ENCODE measurements around the gene ZNF689. TPM values are rescaled to one million over a fixed set of nuclear protein-coding genes. Genes with fewer than 3 reads are reported as not detected.

ZNF689 gene
- total RNA-seq, 1 experiment from 2014 or later: 6.1 TPM

GRCh38 chr16:30561089-30561816 is 48.9 kb downstream of the ZNF689 start:
- Mint-ChIP-seq H3K36me3 (ENCODE audit: insufficient read depth, unreplicated experiment) (peaks cover 5% of the 10 kb centered on the region), H3K9me3 (ENCODE audit: unreplicated experiment) (no peaks in the 10 kb centered on the region), H3K27ac (ENCODE audit: low read depth, unreplicated experiment) (no peak overlapping the region), H3K4me1 (ENCODE audit: insufficient read depth, unreplicated experiment) (peaks cover 2% of the 10 kb centered on the region), H3K4me3 (ENCODE audit: unreplicated experiment) (no peak overlapping the region), H3K27me3 (ENCODE audit: insufficient read depth, unreplicated experiment) (no peaks in the 10 kb centered on the region)
- no peak for TF ChIP-seq CTCF (IDR thresholded peaks at IDR 0.05; ENCODE audit: unreplicated experiment)
- ChIA-PET POLR2A (interaction anchor here (0.6 kb wide), 1 partner anchor 11 kb away, joined by 3 read pairs; no protein-coding TSS in a partner anchor), CTCF (interaction anchor here (0.8 kb wide), 1 partner anchor 54 kb away, joined by 4 read pairs; no protein-coding TSS in a partner anchor)
- no TSS peak for BruUV-seq (replicated peaks)
- intact Hi-C loops (cut with micrococcal nuclease): no loop called here
- DNase-seq (ENCODE audit: unreplicated experiment): no peak

- DNase-seq (ENCODE audit: unreplicated experiment): no peak
- POLR2A ChIA-PET: interaction anchor here (1.3 to 4.5 kb wide), 4 partner anchors 8 to 69 kb away, joined by 3 to 104 read pairs (median 36); partner anchors contain the start of genes ZNF688 and ZNF747
- Mint-ChIP-seq H3K9me3 (ENCODE audit: unreplicated experiment) (no peaks in the 10 kb centered on the region), H3K36me3 (ENCODE audit: insufficient read depth, unreplicated experiment) (peaks cover 14% of the 10 kb centered on the region), H3K4me3 (ENCODE audit: unreplicated experiment) (peak overlapping the region; percentile 45), H3K4me1 (ENCODE audit: insufficient read depth, unreplicated experiment) (peaks cover 5% of the 10 kb centered on the region), H3K27ac (ENCODE audit: low read depth, unreplicated experiment) (no peak overlapping the region), H3K27me3 (ENCODE audit: insufficient read depth, unreplicated experiment) (no peaks in the 10 kb centered on the region)
- no peak for TF ChIP-seq CTCF (IDR thresholded peaks at IDR 0.05; ENCODE audit: unreplicated experiment)
- no TSS peak for BruUV-seq (replicated peaks)
- CTCF ChIA-PET: interaction anchor here (3.2 kb wide), 1 partner anchor 25 kb away, joined by 28 read pairs; the partner anchor contains the start of gene ZNF747
- intact Hi-C loops (cut with micrococcal nuclease): no loop called here
Observed at GRCh38 chr16:30559690-30560089, 50.5 kb downstream of the ZNF689 start.

- Mint-ChIP-seq H3K4me1 (ENCODE audit: insufficient read depth, unreplicated experiment) (peaks cover 5% of the 10 kb centered on the region), H3K4me3 (ENCODE audit: unreplicated experiment) (peak overlapping the region; percentile 77), H3K9me3 (ENCODE audit: unreplicated experiment) (no peaks in the 10 kb centered on the region), H3K27ac (ENCODE audit: low read depth, unreplicated experiment) (no peak overlapping the region), H3K36me3 (ENCODE audit: insufficient read depth, unreplicated experiment) (peaks cover 22% of the 10 kb centered on the region), H3K27me3 (ENCODE audit: insufficient read depth, unreplicated experiment) (no peaks in the 10 kb centered on the region)
- no peak for TF ChIP-seq CTCF (IDR thresholded peaks at IDR 0.05; ENCODE audit: unreplicated experiment)
- intact Hi-C loops (cut with micrococcal nuclease): loop anchor here (1.0 kb wide), 2 partner anchors 24 to 26 kb away; partner anchors contain the start of gene ZNF785
- ChIA-PET CTCF (interaction anchor here (0.5 to 3.2 kb wide), 6 partner anchors 10 to 129 kb away, joined by 3 to 28 read pairs (median 8); partner anchors contain the start of genes DCTPP1 and ZNF747), POLR2A (interaction anchor here (0.6 to 4.5 kb wide), 20 partner anchors 8 to 745 kb away, joined by 3 to 104 read pairs (median 4); partner anchors contain the start of genes DCTPP1, FBRS, ZNF688 and ZNF689)
- no TSS peak for BruUV-seq (replicated peaks)
- no peak for DNase-seq (ENCODE audit: unreplicated experiment)
Observed at GRCh38 chr16:30558789-30559377, 51.3 kb downstream of the ZNF689 start.

Data from MCF 10A (cell line).